ENCODE data around the gene SLC6A18. TPM values are rescaled to one million over a fixed set of nuclear protein-coding genes. Genes with fewer than 3 reads are reported as not detected.

The SLC6A18 gene
- total RNA-seq, 4 donors from 2014 or later = not detected

GRCh38 chr5:1208743-1209488 is 16.3 kb upstream of the SLC6A18 start:
- 38 to 80% methylated on average over 9 to 18 of the region's 24 CpGs for WGBS, 2 donors
- H3K36me3 ChIP-seq = no peaks in the 10 kb centered on the region
- no peak for TF ChIP-seq EP300 (IDR thresholded peaks at IDR 0.05)
- TF ChIP-seq, protein P1, sequence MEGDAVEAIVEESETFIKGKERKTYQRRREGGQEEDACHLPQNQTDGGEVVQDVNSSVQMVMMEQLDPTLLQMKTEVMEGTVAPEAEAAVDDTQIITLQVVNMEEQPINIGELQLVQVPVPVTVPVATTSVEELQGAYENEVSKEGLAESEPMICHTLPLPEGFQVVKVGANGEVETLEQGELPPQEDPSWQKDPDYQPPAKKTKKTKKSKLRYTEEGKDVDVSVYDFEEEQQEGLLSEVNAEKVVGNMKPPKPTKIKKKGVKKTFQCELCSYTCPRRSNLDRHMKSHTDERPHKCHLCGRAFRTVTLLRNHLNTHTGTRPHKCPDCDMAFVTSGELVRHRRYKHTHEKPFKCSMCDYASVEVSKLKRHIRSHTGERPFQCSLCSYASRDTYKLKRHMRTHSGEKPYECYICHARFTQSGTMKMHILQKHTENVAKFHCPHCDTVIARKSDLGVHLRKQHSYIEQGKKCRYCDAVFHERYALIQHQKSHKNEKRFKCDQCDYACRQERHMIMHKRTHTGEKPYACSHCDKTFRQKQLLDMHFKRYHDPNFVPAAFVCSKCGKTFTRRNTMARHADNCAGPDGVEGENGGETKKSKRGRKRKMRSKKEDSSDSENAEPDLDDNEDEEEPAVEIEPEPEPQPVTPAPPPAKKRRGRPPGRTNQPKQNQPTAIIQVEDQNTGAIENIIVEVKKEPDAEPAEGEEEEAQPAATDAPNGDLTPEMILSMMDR (IDR thresholded peaks at IDR 0.05) = no peak
- no peak for DNase-seq (ENCODE audit: low spot score in 2 of 2)
- peaks cover 0 to 29% of the 10 kb centered on the region in 2 donors for H3K27me3 ChIP-seq
- H3K9me3 ChIP-seq = no peaks in the 10 kb centered on the region
- H3K4me3 ChIP-seq = no peak overlapping the region
- H3K27ac ChIP-seq = no peak overlapping the region
- no peaks in the 10 kb centered on the region for H3K4me1 ChIP-seq

GRCh38 chr5:1209489-1209852 is 15.7 kb upstream of the SLC6A18 start:
- WGBS, 2 donors = 41 to 51% methylated on average over 2 of the region's 2 CpGs
- Histone ChIP-seq H3K36me3 (no peaks in the 10 kb centered on the region), H3K27ac (no peak overlapping the region), H3K27me3 (peaks cover 0 to 23% of the 10 kb centered on the region in 2 donors), H3K4me3 (no peak overlapping the region), H3K9me3 (no peaks in the 10 kb centered on the region), H3K4me1 (no peaks in the 10 kb centered on the region)
- TF ChIP-seq POLR2A (IDR thresholded peaks at IDR 0.05) (no peak), EP300 (IDR thresholded peaks at IDR 0.05) (no peak)
- TF ChIP-seq, protein P1 (IDR thresholded peaks at IDR 0.05) = no peak
- no peak for DNase-seq (ENCODE audit: low spot score in 2 of 2)

- TF ChIP-seq EP300 (IDR thresholded peaks at IDR 0.05) = no peak
- TF ChIP-seq, protein P1 (IDR thresholded peaks at IDR 0.05) = no peak
- TF ChIP-seq POLR2A (IDR thresholded peaks at IDR 0.05) = no peak
- WGBS, 2 donors = 80 to 83% methylated on average over 14 to 21 of the region's 21 CpGs
Observed at GRCh38 chr5:1209896-1210776, 15.0 kb upstream of the SLC6A18 start.

GRCh38 chr5:1210832-1211251 is 14.3 kb upstream of the SLC6A18 start:
- WGBS, 2 donors = 69 to 88% methylated on average over 19 to 21 of the region's 21 CpGs
- no peak for DNase-seq (ENCODE audit: low spot score in 2 of 2)
- Histone ChIP-seq H3K4me3 (no peak overlapping the region), H3K27me3 (peaks cover 0 to 19% of the 10 kb centered on the region in 2 donors), H3K4me1 (no peaks in the 10 kb centered on the region), H3K9me3 (peaks cover 0 to 11% (median 0%) of the 10 kb centered on the region in 4 donors), H3K36me3 (no peaks in the 10 kb centered on the region), H3K27ac (no peak overlapping the region)
- TF ChIP-seq POLR2A (IDR thresholded peaks at IDR 0.05) (no peak), EP300 (IDR thresholded peaks at IDR 0.05) (no peak)
- TF ChIP-seq, protein P1 (IDR thresholded peaks at IDR 0.05) = no peak

More at GRCh38 chr5:1209896-1210776, 15.0 kb upstream of the SLC6A18 start:
- no peaks in the 10 kb centered on the region for H3K36me3 ChIP-seq
- no peak overlapping the region for H3K27ac ChIP-seq
- H3K9me3 ChIP-seq = peaks cover 0 to 4% (median 0%) of the 10 kb centered on the region in 4 donors
- DNase-seq (ENCODE audit: low spot score in 2 of 2) = no peak
- H3K4me1 ChIP-seq = no peaks in the 10 kb centered on the region
- H3K4me3 ChIP-seq = no peak overlapping the region
- H3K27me3 ChIP-seq = peaks cover 0 to 19% of the 10 kb centered on the region in 2 donors

DNA sequence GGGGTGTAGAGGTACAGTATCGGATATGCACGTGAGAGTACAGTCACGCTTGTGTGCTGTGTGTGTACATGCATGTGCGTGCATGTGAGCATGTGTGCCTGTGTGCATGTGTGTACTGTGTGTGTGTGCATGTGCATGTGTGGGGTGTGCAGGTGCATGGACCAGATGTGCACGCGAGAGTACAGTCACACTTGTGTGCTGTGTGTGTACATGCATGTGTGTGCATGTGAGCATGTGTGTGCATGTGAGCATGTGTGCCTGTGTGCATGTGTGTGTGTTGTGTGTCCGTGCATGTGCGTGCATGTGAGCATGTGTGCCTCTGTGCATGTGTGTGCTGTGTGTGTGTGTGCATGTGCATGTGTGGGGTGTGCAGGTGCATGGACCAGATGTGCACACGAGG is 13.5 kb upstream of the SLC6A18 start:
- Histone ChIP-seq H3K4me3 (no peak overlapping the region), H3K27ac (no peak overlapping the region), H3K36me3 (no peaks in the 10 kb centered on the region), H3K27me3 (peaks cover 0 to 18% of the 10 kb centered on the region in 2 donors), H3K9me3 (peaks cover 0 to 18% (median 0%) of the 10 kb centered on the region in 4 donors), H3K4me1 (no peaks in the 10 kb centered on the region)
- 94 to 96% methylated on average over 9 of the region's 9 CpGs for WGBS, 2 donors
- no peak for DNase-seq (ENCODE audit: low spot score in 2 of 2)
- TF ChIP-seq, protein P1 (IDR thresholded peaks at IDR 0.05) = no peak
- no peak for TF ChIP-seq EP300 (IDR thresholded peaks at IDR 0.05)
- TF ChIP-seq POLR2A (IDR thresholded peaks at IDR 0.05) = no peak

Measured in tibial nerve (tissue), 4 donors.